ENCODE results near the gene CREB3L2. TPM values are rescaled to one million over a fixed set of nuclear protein-coding genes. Genes with fewer than 3 reads are reported as not detected.

CREB3L2 gene
- total and polyA plus RNA-seq, 2 of the 4 experiments (the other 2 are of a cell fraction) = 42.3 to 57.9 TPM

- Histone ChIP-seq H2BK20ac (ENCODE audit: low read depth, low read length) (peak overlapping the region; percentile 83), H3K4ac (ENCODE audit: low read depth, low read length) (peak overlapping the region; percentile 92), H4K5ac (ENCODE audit: low read depth, low read length) (peak overlapping the region; percentile 97), H3K4me2 (ENCODE audit: low read depth, low read length) (peak overlapping the region; percentile 59; the same call in 1 of the 2 replicates), H3K9me3 (ENCODE audit: control insufficient read depth, insufficient read depth, low read length) (no peaks in the 10 kb centered on the region), H3K18ac (ENCODE audit: low read depth, low read length) (peak overlapping the region; percentile 99; the same call in 1 of the 2 replicates), H2AK5ac (ENCODE audit: low read depth, low read length) (peak overlapping the region; percentile 97), H2BK15ac (ENCODE audit: low read depth, low read length) (peak overlapping the region; percentile 89; the same call in 2 of the 3 replicates), H2BK120ac (ENCODE audit: low read depth, low read length) (peak overlapping the region; percentile 92), H3K23ac (ENCODE audit: low read depth, low read length) (peak overlapping the region; percentile 90), H2AFZ (replicated peaks; ENCODE audit: low read length, poor library complexity) (peak overlapping the region; percentile 1), H3K9me1 (ENCODE audit: insufficient read depth, low read length) (peaks cover 35% of the 10 kb centered on the region), H2BK5ac (ENCODE audit: low read depth, low read length, poor library complexity, severe bottlenecking) (peak overlapping the region; percentile 98), H3K36me3 (ENCODE audit: control insufficient read depth, insufficient read depth, low read length) (peaks cover 16% of the 10 kb centered on the region), H4K8ac (ENCODE audit: low read depth in 2 of 2, low read length in 2 of 2) (peak overlapping the region; percentile 48 to 88; a peak in 3 of 4 replicates), H3K14ac (replicated peaks; ENCODE audit: low read depth, low read length) (peak overlapping the region; percentile 87), H3K27ac (ENCODE audit: insufficient read depth, low read length) (peak overlapping the region; percentile 68), H2AK9ac (replicated peaks; ENCODE audit: low read depth, low read length, poor library complexity) (peak overlapping the region; percentile 70), H4K91ac (ENCODE audit: insufficient read depth, low read depth, low read length) (peak overlapping the region; percentile 67), H3K27me3 (ENCODE audit: control insufficient read depth, insufficient read depth, low read length) (no peaks in the 10 kb centered on the region), H4K20me1 (ENCODE audit: insufficient read depth, low read length) (peaks cover 32% of the 10 kb centered on the region), H3K79me1 (ENCODE audit: low read depth in 1 of 2, low read length in 2 of 2) (peaks cover 41 to 79% of the 10 kb centered on the region in 2 experiments), H3K56ac (ENCODE audit: extremely low read depth, insufficient read depth, low read length) (peak overlapping the region; percentile 62), H3K9ac (ENCODE audit: low read depth, low read length) (peak overlapping the region; percentile 40; the same call in 1 of the 2 replicates), H3K4me3 (ENCODE audit: insufficient read depth, low read depth, low read length) (no peak overlapping the region), H3K4me1 (ENCODE audit: control insufficient read depth, insufficient read depth, low read length) (peaks cover 23% of the 10 kb centered on the region)
- CTCF ChIA-PET = interaction anchor here (1.1 kb wide), 1 partner anchor 62 kb away, joined by 3 read pairs; no protein-coding TSS in a partner anchor
- ATAC-seq (ENCODE audit: low read depth) = peak; percentile 75
- no TSS peak for BruUV-seq (replicated peaks)
- POLR2A ChIA-PET (ENCODE audit: unreplicated experiment) = no interaction called here
- dilution Hi-C loops (cut with HindIII; ENCODE audit: low sequenced_read_pairs, unreplicated experiment) = no loop called here
- DNase-seq = peak; percentile 97
- no CpG with 5 or more reads among the region's 2 CpGs for WGBS, 2 experiments (ENCODE audit: extremely low coverage in 2 of 2, insufficient read length in 1 of 2)
- TF ChIP-seq CHD1 (IDR thresholded peaks at IDR 0.05; ENCODE audit: low read depth, low read length) (no peak), USF2 (IDR thresholded peaks at IDR 0.05; ENCODE audit: low read depth, low read length) (no peak), CEBPB (IDR thresholded peaks at IDR 0.05; ENCODE audit: low read depth, low read length) (no peak), RAD21 (IDR thresholded peaks at IDR 0.05; ENCODE audit: low read length) (no peak), RCOR1 (IDR thresholded peaks at IDR 0.05; ENCODE audit: insufficient replicate concordance, low read length) (no peak), FOS (IDR thresholded peaks at IDR 0.05; ENCODE audit: low read depth, low read length) (peak; percentile 42; the same call in 1 of the 2 replicates), POLR2A (IDR thresholded peaks at IDR 0.05; ENCODE audit: low read depth, low read length) (peak; percentile 38; the same call in 1 of the 2 replicates), MXI1 (IDR thresholded peaks at IDR 0.05; ENCODE audit: borderline replicate concordance, low read depth, low read length) (no peak), CTCF (conservative IDR thresholded peaks at IDR 0.05; ENCODE audit: low read depth, low read length) (no peak), BHLHE40 (IDR thresholded peaks at IDR 0.05; ENCODE audit: low read depth, low read length) (no peak), MAZ (IDR thresholded peaks at IDR 0.05; ENCODE audit: borderline replicate concordance, low read depth, low read length) (no peak), RFX5 (IDR thresholded peaks at IDR 0.05; ENCODE audit: low read depth, low read length) (peak; percentile 69; the same call in 1 of the 2 replicates), MAFK (IDR thresholded peaks at IDR 0.05; ENCODE audit: low read depth, low read length) (no peak; the same call in 1 of the 2 replicates), ELK1 (IDR thresholded peaks at IDR 0.05; ENCODE audit: borderline replicate concordance, low read depth, low read length) (no peak), NFE2L2 (IDR thresholded peaks at IDR 0.05; ENCODE audit: low read depth, low read length) (no peak), SMC3 (IDR thresholded peaks at IDR 0.05; ENCODE audit: low read depth, low read length) (no peak)
- intact Hi-C loops (cut with micrococcal nuclease) = no loop called here
- in situ Hi-C loops (cut with MboI; ENCODE audit: low sequenced_read_pairs) = no loop called here
Observed at GRCh38 chr7:137930581-137930980, 71.3 kb downstream of the CREB3L2 start.
